T1000 (cell line): Measurements from ENCODE around the gene CLASP1.
"Not testable (repeated sequence)": the region's sequence is repeated elsewhere in the genome, so short reads cannot be mapped to it uniquely, and the experiment has no call there.

Experiments
- DNase-seq: peaks from one replicate; lab custom pipeline; 2025; ENCODE audit warnings: mixed read lengths; lab: John Stamatoyannopoulos, UW

CLASP1 gene

DNA sequence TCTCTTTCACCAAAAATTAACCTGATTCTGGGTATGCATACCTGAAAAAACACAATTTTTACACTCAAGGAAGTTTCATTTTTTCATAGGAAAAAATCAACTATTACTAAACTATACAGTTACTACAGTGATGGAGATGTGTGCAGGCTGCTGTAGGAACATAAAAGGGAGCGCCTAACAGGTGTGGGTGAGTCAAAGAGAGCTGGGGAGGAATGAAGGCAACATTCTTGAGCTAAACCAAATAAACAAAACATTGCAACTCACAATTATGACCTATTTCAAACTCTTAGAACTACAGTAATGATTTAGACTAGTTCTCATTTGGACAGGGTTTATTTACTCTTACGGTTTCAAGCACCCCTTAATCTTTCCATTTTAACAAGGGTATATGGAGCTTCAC, 13.4 kb upstream of the CLASP1 start:
- no peak for DNase-seq

DNA sequence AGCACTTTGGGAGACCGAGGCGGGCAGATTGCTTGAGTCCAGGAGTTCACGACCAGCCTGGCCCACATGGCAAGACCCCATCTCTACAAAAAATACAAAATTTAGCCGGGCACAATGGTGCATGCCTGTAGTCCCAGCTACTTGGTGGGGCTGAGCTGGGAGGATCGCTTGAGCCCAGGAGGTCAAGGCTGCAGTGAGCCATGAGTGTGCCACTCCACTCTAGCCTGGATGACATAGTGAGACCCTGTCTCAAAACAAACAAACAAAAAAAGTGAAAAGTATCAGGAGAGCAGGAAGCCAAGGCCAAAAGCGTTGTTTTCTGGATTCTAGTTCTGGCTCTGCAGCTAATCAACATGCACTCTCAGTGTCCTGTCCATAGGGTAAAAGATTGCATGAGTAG, 10.7 kb upstream of the CLASP1 start:
- DNase-seq = no peak

DNA sequence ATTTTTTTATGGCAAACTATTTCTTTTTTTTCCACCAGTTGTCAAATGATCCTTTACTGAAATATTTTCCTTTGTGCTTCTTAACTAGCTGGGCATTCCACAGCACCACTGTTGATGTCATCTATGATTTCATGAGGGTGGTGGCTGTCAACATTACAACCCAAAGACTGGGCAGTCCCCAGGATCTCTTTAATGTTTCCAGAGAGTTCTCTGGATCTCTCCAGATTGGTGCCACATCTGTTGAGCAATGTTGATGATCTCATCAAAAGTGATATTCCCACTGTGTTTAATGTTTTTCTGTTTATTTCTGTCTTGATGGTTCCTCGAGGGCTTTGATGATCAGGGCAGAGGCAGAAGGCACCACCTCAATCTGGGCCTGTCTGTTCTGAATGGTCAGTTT, 9.1 kb upstream of the CLASP1 start:
- not testable (repeated sequence) for DNase-seq

DNA sequence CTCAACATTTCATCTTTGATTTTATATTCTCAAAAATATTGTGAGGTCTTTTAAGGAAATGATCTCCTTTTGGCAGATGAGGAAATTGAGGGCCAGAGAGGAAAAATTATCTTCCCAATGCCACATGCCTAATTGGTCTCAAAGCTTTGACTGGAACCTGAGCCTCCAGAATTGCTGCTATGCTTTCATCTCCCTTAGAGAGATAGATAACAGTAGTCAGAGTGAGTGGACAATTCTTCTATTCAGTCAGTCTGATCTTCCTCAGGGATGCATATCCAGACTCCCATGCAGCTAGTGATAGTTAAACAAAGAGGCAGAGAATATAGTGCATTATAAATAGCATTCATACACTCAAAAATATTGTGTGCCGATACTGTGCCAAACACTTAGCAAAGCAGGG, 3.8 kb upstream of the CLASP1 start:
- no peak for DNase-seq

DNA sequence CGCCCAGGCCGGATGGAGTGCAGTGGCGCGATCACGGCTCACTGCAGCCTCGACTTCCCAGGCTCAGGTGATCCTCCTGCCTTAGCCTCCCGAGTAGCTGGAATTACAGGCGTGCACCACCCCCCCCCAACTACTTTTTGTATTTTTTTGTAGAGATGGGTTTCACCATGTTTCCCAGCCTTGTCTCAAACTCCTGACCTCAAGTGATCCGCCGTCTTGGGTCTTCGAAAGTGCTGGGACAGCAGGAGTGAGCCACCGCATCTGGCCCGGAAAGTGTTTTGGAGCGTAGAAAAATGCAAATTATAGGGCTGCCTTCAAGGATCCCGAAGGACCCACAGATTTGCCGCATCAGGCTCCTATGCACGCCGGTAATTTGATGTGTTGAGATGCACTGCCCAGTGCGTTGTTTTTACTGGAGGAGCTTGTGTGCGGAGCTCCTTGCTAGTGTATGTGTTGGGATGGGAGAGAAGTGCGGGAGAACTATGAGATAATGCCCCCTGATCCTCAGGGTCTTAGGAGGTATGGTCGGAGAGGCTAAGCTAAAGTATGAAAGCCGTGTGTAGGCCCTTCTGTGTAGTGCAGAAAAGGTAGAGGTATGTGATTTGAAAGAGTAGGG, 1.2 kb upstream of the CLASP1 start:
- no peak for DNase-seq

DNA sequence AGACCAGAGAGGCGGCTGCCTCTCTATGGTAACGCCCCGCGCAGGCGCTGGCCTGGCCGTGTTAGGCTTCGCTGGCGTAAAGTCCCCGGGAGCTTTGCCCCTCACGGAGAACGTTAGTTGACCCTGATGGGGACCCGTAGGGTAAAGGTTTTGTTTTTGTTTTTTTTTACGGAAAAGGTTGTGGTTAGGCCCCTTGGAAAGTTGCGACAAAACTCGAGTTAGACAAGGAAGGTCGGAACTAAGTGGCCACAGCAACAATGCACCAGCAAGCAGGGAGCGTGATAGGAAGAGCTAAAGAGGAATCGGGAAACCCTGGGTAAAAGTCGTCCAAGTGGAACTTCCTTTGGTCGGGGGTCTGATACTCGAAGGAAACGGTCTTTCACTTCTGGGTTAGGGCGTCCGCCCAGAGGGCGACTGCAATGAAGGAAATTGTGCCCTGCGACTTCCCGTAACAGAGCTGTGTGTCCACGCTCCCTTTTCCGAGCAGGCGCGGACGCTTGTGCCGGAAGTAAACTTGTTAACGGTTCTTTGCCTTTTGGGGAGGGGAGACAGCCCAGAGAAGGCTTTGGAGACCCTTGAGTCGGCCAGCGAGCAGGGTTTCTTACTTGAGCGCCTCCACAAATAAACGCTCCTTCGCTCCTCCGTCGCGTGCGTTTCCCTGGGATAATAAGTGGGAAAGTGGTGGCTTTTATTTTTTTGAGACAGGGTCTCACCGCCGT, 493 bp upstream of the CLASP1 start:
- DNase-seq = peak; percentile 88

DNA sequence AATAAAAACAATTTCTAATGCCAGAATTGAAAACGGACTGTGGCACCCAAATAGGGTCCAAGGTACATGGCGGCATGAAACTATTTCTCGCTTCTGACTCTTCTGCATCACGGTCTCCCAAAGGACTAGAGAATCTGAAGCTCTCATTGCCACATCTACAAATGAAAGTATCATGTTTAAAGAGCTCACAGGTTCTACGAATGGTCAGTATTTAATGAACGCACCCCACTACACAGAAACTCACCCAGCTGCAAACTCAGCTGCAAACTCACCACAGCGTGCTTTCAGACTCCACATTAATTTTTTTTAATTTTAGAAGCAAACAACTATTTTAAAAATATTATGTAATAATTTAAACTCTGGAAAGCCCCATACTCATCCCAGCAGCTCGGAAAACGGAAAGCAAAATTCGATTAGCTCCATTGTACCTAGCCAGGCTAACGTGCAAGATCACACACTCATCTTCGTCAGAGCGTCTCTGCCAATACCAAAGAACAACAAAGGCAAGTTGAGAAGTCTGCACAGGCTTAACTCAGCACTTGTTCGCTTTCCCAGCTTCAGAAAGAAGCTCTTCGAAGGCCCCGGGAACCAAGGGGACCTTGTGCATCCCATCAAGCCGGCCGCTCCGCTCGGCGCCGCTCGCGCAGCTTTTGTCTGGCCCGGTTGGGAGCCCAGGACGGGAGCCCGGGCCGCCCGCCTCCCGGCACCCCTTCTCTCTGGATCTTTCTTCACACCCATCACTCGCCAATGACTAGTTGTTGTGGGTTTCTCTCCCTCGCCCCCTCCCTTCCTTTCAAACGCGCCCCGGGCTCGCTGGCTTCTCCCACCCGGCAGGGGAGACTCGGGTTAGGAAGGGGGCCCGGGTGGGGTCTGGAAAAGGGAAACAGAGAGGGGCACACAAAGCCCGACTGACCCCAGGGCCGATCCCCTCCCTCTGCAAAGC, 785 bp downstream of the CLASP1 start:
- DNase-seq = no peak

DNA sequence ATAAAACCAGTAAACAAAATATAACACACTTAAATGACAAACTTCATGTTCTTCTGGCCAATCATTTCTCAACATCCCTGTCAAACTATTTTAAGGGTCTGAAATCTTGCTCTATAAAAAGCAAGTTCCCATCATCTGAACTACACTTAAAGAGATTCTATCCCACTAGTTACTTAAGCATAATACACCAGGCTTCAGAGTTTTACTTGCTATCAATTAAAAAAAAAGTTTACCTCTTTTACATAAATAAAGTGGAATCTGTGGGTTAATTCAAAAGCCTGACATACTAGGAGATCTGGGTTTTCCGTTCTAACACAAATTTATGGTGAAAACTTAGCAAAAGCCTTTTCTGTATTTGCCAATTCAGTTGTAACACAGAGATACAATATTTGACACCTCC, 1.9 kb downstream of the CLASP1 start:
- no peak for DNase-seq

DNA sequence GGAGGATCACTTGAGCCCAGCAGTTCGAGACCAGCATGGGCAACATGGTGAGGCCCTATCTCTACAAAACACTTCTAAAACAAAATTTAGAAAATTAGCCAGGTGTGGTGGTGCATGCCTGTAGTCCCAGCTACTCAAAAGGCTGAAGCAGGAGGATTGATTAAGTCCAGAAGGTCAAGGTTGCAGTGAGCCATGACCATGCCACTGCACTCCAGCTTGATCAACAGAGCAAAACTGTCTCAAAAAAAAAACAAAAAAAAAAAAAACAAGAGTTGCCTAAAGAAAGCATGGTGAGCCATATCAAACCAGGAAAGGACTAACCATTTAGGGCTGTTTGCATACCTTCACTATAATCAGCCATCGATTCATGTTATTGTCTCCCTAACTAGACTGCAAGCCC, 4.5 kb downstream of the CLASP1 start:
- DNase-seq = no peak

DNA sequence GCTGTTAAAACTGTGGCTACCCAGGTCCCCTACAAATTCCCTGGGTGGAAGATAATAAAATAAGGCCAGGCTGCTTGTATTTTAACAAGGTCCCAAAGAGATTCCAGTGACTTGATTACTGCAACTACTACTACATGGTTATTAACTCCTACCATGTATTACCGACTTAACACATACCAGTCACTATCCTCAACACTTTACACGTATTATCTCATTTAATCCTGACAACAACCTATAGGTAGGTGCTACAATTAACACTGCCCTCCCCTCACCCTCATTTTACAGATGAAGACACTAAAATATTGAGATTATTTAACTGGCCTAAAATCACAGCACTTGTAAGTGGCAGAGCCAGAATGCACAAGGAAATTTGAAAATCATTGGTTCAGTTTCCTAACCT, 5.4 kb downstream of the CLASP1 start:
- no peak for DNase-seq

DNA sequence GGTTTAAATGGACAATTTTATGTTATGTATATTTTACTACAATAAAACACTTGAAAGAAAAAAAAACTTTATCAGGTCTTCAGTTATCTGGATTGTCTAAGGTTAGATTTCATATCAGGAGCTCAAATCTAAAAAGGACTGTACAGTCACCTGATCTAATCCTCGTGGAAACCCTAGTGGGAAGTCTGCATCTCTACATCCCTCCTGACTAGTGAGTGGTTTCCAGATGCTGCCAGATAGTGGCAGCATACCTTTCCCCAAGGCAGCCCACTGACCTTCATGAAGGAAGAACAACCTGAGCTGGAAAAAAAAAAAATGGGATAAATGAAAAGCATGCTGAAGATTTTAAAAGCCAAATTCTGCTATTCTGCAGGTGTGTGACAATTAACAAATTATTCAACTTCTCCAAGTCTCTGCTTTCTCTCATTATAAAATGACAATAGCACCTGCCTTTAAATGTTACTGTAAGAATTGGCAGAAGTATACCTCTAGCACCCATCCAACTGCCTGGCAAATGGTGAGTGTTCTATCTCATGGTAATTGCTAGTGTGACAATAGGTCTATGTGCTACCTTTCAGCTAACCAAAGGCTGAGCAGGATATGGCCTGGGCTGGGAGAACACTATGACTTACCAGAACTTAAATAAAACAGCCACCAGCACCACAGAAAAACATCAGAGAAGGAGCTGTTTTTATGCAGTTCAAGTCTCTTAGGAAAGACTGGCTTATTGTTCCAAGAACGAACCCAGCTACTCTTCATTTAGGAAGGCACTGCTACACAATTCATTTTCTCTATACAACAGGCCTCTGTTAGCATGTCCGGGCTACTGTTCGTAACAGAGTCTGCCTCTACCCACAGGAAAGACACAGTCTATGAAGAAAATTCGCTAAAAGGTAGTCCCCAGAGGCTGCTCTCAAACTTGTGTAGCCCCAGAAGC, 8.6 kb downstream of the CLASP1 start:
- DNase-seq = no peak

DNA sequence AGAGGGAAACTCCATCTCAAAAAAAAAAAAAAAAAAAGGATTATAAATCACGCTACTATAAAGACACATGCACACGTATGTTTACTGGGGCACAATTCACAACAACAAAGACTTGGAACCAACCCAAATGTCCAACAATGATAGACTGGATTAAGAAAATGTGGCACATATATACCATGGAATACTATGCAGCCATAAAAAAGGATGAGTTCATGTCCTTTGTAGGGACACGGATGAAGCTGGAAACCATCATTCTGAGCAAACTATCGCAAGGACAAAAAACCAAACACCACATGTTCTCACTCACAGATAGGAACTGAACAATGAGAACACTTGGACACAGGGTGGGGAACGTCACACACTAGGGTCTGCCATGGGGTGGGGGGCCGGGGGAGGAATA, 9.4 kb downstream of the CLASP1 start:
- DNase-seq = not testable (repeated sequence)

DNA sequence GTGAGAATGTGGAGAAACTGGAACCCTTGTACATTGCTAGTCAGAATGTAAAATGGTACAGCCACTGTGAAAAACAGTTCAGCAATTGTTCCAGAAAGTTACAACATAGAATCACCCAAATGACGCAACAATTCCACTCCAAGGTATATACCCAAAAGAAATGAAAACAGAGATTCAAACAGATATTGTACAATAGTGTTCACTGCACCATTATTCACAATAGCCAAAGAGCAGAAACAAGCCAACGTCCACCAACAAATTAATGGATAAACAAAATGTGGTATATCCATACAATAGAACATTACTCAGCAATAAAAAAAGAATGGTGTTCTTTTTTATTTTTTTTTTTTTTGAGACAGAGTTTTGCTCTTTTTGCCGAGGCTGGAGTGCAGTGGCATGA, 10.9 kb downstream of the CLASP1 start:
- DNase-seq = no peak

DNA sequence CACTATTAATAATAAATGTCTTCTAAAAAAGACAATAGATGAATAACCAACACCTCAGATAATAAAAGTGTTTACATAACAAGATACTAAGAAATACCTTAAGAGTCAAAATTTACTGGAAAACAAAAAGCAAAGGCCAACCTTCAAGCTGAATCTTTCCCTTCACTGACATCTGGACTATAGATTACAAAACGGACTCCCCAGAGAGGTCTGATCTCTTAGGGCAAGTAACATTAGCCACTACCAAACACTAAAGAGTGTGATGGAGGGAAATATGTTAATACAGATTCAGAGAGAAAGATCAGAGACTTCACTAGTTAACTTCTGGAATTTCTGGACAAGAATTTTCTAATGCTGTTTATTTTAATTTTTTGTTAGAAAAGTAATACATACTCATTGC, 13.9 kb downstream of the CLASP1 start:
- DNase-seq = no peak

DNA sequence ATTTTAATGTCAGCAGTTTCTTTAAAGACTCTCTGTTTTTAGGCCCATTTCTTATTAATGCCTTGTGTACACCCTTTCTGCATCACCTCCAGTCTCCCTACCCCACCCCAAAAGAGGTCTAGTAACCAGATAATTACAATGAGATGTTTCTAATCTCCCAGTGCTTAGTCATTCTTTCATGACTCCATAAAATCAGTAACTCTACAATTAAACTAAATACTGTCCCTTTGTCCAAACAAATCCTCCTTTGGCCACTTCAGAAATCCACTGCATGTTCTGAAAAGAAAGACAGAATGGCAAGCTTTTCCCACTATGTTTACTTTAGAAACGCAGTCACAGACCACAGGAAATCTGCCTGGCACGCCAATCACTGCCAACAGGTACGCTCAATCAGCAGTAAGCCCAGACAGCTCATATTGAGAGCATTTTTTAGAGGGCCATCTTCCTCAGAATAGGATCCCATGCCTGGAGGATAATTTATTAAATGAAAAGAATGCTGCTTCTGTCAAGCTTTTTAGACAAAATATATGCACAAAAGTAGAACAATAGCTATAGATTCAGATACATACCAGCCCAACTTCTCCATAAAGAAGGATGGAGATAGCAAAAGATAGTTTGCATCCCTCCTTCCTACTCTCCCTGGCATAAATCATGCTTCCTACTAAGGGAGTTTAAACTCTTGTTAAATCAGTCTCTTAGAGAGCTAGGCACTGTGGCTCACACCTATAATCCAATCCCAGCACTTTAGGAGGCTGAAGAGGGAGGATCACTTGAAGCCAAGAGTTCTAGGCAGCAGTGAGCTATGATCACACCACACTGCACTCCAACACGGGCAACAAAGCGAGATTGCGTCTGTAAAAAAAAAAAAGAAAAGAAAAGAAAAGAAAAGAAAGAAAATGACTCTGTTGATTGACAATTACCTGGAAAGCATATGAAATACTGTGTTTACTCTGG, 14.6 kb downstream of the CLASP1 start:
- DNase-seq = peak; percentile 34

DNA sequence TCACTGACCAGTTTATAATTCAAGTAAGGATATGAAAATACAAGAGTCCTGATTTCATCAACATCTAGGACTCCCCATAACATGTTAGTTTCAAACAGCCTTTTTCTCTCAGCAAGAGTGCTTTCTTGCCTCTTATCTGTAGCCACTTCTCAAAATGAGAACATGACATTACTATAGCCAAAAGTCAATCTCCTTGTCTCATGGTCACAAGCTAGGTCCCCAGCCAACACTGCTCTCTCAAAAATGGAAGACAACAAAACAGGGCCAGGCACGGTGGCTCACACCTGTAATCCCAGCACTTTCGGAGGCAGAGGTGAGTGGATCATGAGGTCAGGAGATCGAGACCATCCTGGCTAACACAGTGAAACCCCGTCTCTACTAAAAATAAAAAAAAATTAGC, 15.8 kb downstream of the CLASP1 start:
- DNase-seq = no peak

DNA sequence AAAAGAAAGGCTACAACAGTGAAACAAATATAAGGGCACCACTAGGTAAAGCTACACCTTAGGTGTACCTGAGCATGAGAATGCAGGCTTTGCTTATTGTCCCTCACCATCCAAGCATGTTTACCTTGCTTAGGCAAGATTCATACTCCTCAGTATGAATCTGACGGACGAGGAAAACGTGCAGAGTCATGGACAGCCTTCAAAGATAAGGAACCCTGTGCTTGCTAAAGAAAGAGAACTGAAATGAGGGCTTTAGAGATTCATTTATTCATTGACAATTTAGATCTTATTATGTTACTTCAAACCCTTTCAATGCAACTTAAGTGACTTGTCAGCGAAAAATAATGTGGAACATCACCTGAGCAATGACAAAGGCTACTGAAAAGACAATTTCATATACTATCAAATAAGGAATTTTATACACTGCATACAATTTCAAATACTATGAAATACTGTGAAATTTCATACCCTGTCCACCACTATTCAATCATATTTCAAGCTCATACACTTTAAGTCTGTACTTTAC, 21.7 kb downstream of the CLASP1 start:
- no peak for DNase-seq

DNA sequence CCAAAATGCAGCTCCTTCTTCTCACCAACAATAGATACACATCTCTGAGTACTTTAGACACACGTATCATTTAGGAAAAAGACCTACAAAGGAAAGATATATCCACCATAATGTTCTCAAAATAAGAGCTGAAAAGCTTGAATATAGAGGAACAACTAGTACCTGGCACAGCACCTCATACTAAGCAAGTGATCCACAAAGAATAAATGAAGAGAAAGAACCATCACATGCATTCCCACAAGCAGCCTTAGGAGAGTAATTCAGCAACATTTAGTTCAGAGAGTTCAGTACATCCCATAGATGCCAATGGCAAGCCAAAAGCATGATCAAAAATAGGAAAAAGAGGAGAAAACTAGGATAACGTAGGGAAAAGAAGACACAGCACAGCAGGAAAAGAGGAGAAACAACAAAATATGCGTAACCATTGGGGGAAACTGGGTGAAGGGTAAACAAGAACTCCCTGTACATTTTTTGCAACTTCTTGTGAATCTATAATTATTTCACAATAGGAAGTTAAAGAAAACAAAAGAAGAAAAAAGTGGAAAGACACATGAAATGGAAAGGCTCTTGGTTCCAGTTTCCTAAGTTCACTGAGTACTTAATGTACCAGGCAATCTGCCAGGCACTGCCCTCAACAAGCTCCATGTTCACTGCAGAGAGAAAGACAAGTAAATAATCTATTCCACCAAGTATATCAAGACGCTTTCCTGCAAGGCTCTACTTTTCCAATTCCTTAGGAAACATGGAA, 22.3 kb downstream of the CLASP1 start:
- no peak for DNase-seq

DNA sequence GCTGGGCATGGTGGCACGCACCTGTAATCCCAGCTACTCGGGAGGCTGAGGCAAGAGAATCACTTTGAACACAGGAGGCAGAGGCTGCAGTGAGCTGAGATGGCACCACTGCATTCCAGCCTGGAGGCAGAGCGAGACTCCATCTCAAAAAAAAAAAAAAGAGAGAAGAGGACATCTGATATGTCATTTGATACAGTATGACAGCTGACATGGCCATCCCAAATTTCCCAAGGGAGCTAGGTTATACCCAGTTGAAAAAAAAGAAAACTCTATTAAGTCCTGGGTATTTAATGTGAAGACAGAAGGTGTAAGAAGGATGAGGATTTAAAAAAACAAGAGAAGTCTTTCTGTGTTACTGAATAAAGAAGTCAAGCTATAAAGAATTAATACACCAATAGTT, 23.3 kb downstream of the CLASP1 start:
- DNase-seq = no peak
